NCI-H524 treated with DMSO at 0.1 percent for 48 hours (cell line): ENCODE results near the gene FEZF1.

ENCODE experiments used
- DNase-seq: peaks from one replicate; lab custom pipeline; 2025; lab: John Stamatoyannopoulos, UW

Gene FEZF1

DNA sequence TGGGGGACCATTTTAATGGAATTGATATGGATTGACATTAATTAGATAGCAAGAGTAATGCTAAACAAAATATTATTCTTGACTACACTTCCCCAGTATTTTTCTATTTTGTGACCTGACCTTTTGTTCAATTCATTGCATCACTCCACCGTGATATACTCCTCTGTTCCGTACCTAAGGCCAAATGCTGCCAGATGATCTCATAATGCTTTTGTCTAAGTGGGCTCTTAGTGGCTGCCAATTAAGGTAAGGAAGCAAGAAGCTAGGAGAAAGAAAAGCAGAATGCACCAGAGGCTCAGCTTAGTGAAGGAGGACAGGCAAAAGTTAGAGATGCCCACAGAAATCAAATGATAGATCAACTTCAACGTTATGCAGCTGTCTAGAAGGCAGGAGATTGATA lies 36.4 kb downstream of the FEZF1 start:
- peak; percentile 73 for DNase-seq

DNA sequence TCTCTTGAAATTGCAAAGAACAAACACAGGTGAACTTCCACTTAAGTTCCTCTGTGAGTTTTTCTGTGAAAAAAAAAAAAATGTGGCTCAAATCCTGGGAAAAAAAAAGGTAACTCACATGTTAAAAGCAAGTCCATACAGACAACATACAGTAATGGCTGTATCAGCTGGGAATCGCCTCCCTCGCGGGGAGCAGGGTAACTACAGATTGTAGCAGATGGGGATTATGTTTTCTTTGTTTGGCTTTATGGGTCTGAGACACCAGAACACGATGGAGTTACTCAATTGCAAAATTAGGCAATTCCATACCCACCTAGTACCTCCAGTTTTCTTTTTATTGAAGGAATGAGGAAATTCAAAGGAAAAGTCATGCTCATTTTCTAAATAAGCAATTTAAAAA lies 42.3 kb downstream of the FEZF1 start:
- DNase-seq = peak; percentile 79

DNA sequence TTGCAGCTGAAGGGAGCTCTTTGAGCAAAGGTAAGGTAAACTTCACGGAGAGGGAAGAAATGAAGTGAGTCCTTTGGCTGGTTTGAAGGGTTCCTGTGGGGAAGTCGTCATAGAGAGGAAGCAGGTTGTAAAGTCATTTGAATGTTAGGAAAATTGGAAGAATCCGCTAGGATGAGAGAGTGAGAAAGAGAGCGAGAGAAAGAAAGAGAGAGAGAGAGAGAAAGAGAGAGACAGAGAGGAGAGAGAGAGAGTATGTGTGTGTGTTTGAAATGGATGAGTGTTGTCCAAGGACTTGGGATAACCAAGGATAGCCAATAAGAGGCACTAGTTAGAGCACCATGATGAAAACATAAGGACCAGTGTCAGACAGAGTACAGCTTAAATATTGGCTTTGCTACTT lies 43.1 kb downstream of the FEZF1 start:
- no peak for DNase-seq

DNA sequence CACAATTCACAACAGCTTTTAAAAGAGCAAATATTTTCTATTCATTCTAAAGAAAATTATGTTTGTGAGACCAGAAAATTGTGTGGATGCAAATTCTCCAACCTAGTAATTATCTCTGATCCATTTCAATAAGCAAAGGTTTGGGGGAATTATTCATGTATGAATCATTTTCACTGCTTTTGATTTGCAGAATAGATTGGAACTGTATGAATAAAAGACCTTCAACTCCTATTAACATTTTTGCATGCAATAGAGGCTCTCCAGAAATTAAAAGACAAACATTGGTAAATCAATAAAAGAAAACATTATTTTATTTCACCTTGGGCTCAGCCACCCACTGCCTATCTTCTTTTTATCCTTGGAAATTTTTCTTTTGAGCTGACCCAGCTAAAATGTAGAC lies 43.5 kb downstream of the FEZF1 start:
- DNase-seq = no peak

GRCh38 chr7:122260336-122260735 lies 44.2 kb downstream of the FEZF1 start:
- peak; percentile 54 for DNase-seq

- DNase-seq = no peak
These were observed 45.6 kb downstream of the FEZF1 start for GRCh38 chr7:122258971-122259370.

- no peak for DNase-seq
These were observed 47.5 kb downstream of the FEZF1 start for GRCh38 chr7:122257056-122257455.

DNA sequence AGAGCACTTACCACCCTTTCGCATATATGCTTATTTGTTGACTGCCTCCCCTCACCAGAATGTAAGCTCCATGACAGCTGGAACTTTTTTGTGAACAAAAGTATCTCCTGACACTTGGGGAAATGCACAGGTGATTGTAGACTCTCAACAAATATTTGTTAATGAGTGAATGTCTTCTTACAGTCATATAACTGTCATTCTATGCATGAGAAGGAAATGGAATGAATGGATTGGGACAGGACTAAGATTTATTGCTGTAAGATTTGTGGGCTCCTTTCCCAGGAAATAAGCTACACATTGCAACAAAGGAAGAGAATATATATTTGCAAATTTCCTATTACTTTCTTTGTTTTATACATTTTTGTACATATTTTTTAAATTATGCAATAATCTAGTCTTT lies 48.5 kb downstream of the FEZF1 start:
- no peak for DNase-seq

DNA sequence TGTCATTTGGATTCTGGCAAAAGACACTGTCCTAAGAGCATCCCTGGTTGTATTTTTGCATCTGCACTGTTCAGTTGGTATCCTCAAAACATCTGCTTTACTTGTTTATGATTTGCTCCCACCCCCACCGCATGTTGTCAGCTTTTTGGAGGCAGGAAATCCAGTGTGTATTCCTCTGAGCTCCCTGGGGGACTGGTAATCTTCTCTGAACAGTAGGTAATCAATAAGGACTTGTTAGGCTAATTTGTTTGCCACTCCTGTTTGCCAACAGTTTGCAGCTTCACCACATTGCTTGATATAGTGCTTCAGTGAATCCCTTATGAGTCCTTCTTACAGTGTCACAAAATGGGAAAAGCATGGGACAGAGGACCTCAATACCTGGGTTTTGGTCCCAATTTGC lies 49.1 kb downstream of the FEZF1 start:
- no peak for DNase-seq
